HepG2 (cell line): ENCODE measurements around the gene MPG. TPM values are rescaled to one million over a fixed set of nuclear protein-coding genes. Genes with fewer than 3 reads are reported as not detected.

Source experiments
- ATAC-seq: fragments of 200-7000 bp; cut with Tn5 transposase; 3 replicates; pipeline ENCODE4 v1.9.1; 2020; ENCODE audit warnings: mild to moderate bottlenecking, moderate library complexity
- BruUV-seq: library from RNA; stranded (reverse); fragments of 400-500 nt; replicated peaks from 2 replicates; lab custom pipeline; 2021; lab: Mats Ljungman, UMichigan
- CTCF ChIA-PET: fragments of 300-600 bp; formaldehyde crosslinking; extraction: SDS; loops from one replicate; lab custom pipeline; 2021; ENCODE audit warnings: low total read pairs, inconsistent platforms, low intra/inter-chr PET ratio; lab: Yijun Ruan, JAX
- POLR2A ChIA-PET: fragments of 350-600 bp; sonication (Branson Sonifier 250); formaldehyde crosslinking; loops from one replicate; lab custom pipeline; 2020; ENCODE audit warnings: antibody characterized with exemption, inconsistent platforms; lab: Yijun Ruan, JAX
- DNase-seq: peaks from one replicate; pipeline ENCODE4 v3.0.0-alpha.2; 2015; ENCODE audit warnings: low spot score
- FAIRE-seq: peaks from 3 replicates; lab custom pipeline; 2011; peaks lifted over from hg19 to GRCh38; lab: Jason Lieb, UNC
- H2AFZ ChIP-seq: one replicate; pipeline ENCODE4 v1.6.1; 2011; ENCODE audit warnings: low read length, inconsistent platforms
- H3K27ac ChIP-seq: fragments of 300-600 bp; 3 replicates; pipeline ENCODE4 v1.8.0; 2011; ENCODE audit warnings: mixed run types, mild to moderate bottlenecking, mixed read lengths, low read length, inconsistent platforms; ENCODE audit not compliant: insufficient read depth; ENCODE audit errors: extremely low read length
- H3K27me3 ChIP-seq, 2 experiments: fragments of 200-600 bp in 1 of 2; 2 replicates in 1 of 2; 3 replicates in 1 of 2; pipeline versions ENCODE4 v1.6.0 to v1.8.0; 2011; ENCODE audit warnings: low read length in 2 of 2, mild to moderate bottlenecking in 2 of 2, moderate library complexity in 2 of 2, inconsistent platforms in 1 of 2; ENCODE audit not compliant: insufficient read depth in 2 of 2, control insufficient read depth in 1 of 2
- H3K36me3 ChIP-seq, 2 experiments: fragments of 200-600 bp in 1 of 2; replicated peaks in 1 of 2; 2 replicates in 1 of 2; 3 replicates in 1 of 2; pipeline versions ENCODE4 v1.5.1 to v1.8.0; 2011; ENCODE audit warnings: low read length in 2 of 2, inconsistent platforms in 1 of 2; ENCODE audit not compliant: insufficient read depth in 2 of 2, control insufficient read depth in 1 of 2
- H3K4me1 ChIP-seq: 2 replicates; pipeline ENCODE4 v1.5.1; 2012; ENCODE audit warnings: low read length, inconsistent platforms; ENCODE audit not compliant: insufficient read depth
- H3K4me2 ChIP-seq: 2 replicates; pipeline ENCODE4 v1.6.0; 2011; ENCODE audit warnings: low read depth, low read length, inconsistent platforms
- H3K4me3 ChIP-seq, 3 experiments: fragments of 200-600 bp in 1 of 3; sonication (generic), shearing (Covaris generic) in 1 of 3; replicated peaks in 1 of 3; 2 replicates each; pipeline ENCODE4 v1.5.1; 2011 to 2016; ENCODE audit warnings: low read length in 3 of 3, inconsistent platforms in 2 of 3, low read depth in 2 of 3, mild to moderate bottlenecking in 2 of 3, control low read depth in 1 of 3, mixed read lengths in 1 of 3; ENCODE audit not compliant: insufficient read depth in 1 of 3
- H3K79me2 ChIP-seq: one replicate; pipeline ENCODE4 v1.6.1; 2011; ENCODE audit warnings: low read length, inconsistent platforms; ENCODE audit not compliant: insufficient read depth
- H3K9ac ChIP-seq: 2 replicates; pipeline ENCODE4 v1.6.0; 2011; ENCODE audit warnings: mild to moderate bottlenecking, low read depth, low read length, inconsistent platforms; ENCODE audit not compliant: insufficient read depth
- H3K9me3 ChIP-seq: 2 replicates; pipeline ENCODE4 v1.5.1; 2012; ENCODE audit warnings: mild to moderate bottlenecking, low read length
- H4K20me1 ChIP-seq: 2 replicates; pipeline ENCODE4 v1.6.0; 2011; ENCODE audit warnings: inconsistent platforms, mild to moderate bottlenecking, low read length, moderate library complexity; ENCODE audit not compliant: insufficient read depth
- AGO2 ChIP-seq: fragments of 200-400 bp; formaldehyde crosslinking; optimal IDR thresholded peaks from 2 replicates; pipeline ENCODE3; 2017; ENCODE audit warnings: mild to moderate bottlenecking, low read depth, low read length, moderate library complexity
- FIP1L1 ChIP-seq: fragments of 200-400 bp; formaldehyde crosslinking; IDR thresholded peaks from 2 replicates; pipeline ENCODE4 v1.6.1; 2018; ENCODE audit warnings: low read depth, mild to moderate bottlenecking, low read length, moderate library complexity, borderline replicate concordance; ENCODE audit not compliant: insufficient read depth
- KDM1A ChIP-seq: IDR thresholded peaks from 2 replicates; pipeline ENCODE4 v1.6.1; 2016; ENCODE audit warnings: missing compliant biosample characterization
- MAFF ChIP-seq: IDR thresholded peaks from 2 replicates; pipeline ENCODE4 v1.6.1; 2011; ENCODE audit warnings: low read depth, low read length, improper control_type of control experiment
- NBN ChIP-seq: fragments of 450-650 bp; conservative IDR thresholded peaks from 2 replicates; pipeline ENCODE4 v1.6.1; 2017
- PAWR ChIP-seq: sonication (generic); formaldehyde crosslinking; IDR thresholded peaks from 2 replicates; pipeline ENCODE4 v1.4.0; 2020; ENCODE audit warnings: missing genetic modification reagents, mild to moderate bottlenecking, borderline replicate concordance
- POLR2G ChIP-seq: fragments of 200-400 bp; formaldehyde crosslinking; IDR thresholded peaks from 2 replicates; pipeline ENCODE4 v1.6.1; 2018; ENCODE audit warnings: mild to moderate bottlenecking, low read depth, low read length, moderate library complexity
- RBFOX2 ChIP-seq: fragments of 200-400 bp; formaldehyde crosslinking; IDR thresholded peaks from 2 replicates; pipeline ENCODE4 v1.6.1; 2017; ENCODE audit warnings: low read depth, mild to moderate bottlenecking, low read length
- SNRNP70 ChIP-seq: fragments of 200-400 bp; formaldehyde crosslinking; IDR thresholded peaks from 2 replicates; pipeline ENCODE4 v1.6.1; 2017; ENCODE audit warnings: mild to moderate bottlenecking, low read depth, low read length, moderate library complexity
- ZNF431 ChIP-seq: sonication (generic); formaldehyde crosslinking; IDR thresholded peaks from 2 replicates; pipeline ENCODE4 v1.9.0; 2022; ENCODE audit warnings: missing genetic modification reagents, low read depth, mild to moderate bottlenecking, borderline replicate concordance
- WGBS: methylation state at CpG from one replicate; pipeline ENCODE4 v1.1.6; 2017; ENCODE audit warnings: low lambda C conversion rate; 5-methylcytosine and 5-hydroxymethylcytosine counted together
- in situ Hi-C: cut with HindIII; loops from 2 replicates; pipeline ENCODE4 v1.10.0; 2017; ENCODE audit warnings: low pct_unique_long_range_greater_than_20kb; ENCODE audit not compliant: extremely low pct_ligation_motif_present
- intact Hi-C: fragments of 100-400 bp; cut with micrococcal nuclease; formaldehyde crosslinking; loops from one replicate; pipeline ENCODE4 v1.10.0; 2022; ENCODE audit not compliant: unreplicated experiment
- polyA plus RNA-seq, 8 experiments: library from polyadenylated mRNA; depleted of rRNA in 3 of 8; stranded (reverse) in 7 of 8; unstranded in 1 of 8; fragments of >200 nt; fragmentation: Illumina TruSeq in 4 of 8; extraction: Trizol in 4 of 8; gene quantifications; 2 replicates each; pipeline versions ENCODE4 v1.2.1 to v1.2.3, GENCODE V29; 2011 to 2016; ENCODE audit warnings: low read depth in 4 of 8, missing spikeins in 1 of 8, mixed read lengths in 1 of 8; ENCODE audit not compliant: insufficient read depth in 1 of 8
- total RNA-seq, 5 experiments: library from RNA; depleted of rRNA; stranded (reverse); fragments of >200 nt; fragmentation: Illumina TruSeq; extraction: Trizol; gene quantifications; 2 replicates each; pipeline ENCODE4 v1.2.3, GENCODE V29; 2016; ENCODE audit warnings: low read depth in 1 of 5
- TF ChIP-seq, protein P1 (sequence below): sonication (generic); formaldehyde crosslinking; IDR thresholded peaks from 2 replicates; pipeline ENCODE4 v1.4.0; 2020; ENCODE audit warnings: missing genetic modification reagents

Gene MPG
- total and polyA plus RNA-seq, 2 of the 13 experiments (the other 11 are each of a cell fraction or from before 2014, with no cell fraction given) = 59.1 to 62.5 TPM

DNA sequence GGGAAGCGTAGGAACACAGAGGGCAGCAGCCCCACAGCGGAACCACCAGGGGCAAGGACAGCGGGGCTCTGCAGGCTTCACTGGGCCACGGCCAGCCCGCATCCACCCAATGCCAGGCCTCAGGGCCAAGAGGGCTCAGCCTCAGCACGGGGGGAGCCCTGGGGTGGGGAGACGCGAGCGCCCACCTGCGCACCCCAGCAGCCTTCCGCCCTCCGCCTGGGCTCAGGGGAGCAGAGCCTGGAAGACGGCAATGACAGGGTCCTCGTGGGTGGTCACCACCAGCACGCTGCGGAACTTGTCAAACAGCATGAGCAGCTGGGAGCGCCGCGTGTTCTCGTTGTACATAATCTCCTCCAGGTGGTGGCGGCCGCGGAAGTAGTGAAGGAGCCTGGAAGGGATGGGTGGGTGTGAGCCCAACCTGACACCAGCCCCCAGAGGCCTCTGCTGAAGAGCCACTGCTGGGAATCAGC is 8.5 kb downstream of the MPG start:
- H3K4me1 ChIP-seq = no peaks in the 10 kb centered on the region
- H2AFZ ChIP-seq = no peak overlapping the region
- no peak overlapping the region for H3K9ac ChIP-seq
- H3K36me3 ChIP-seq = peaks cover 18 to 29% of the 10 kb centered on the region in 2 experiments; a peak in 4 of 5 replicates
- ChIA-PET POLR2A (no interaction called here), CTCF (no interaction called here)
- H3K4me2 ChIP-seq = no peak overlapping the region
- no peaks in the 10 kb centered on the region for H3K27me3 ChIP-seq
- BruUV-seq = no TSS peak
- no peak overlapping the region for H3K27ac ChIP-seq
- DNase-seq = no peak
- in situ Hi-C loops (no loop called here), intact Hi-C loops (no loop called here)
- H3K9me3 ChIP-seq = no peaks in the 10 kb centered on the region
- 98% methylated on average over 11 of the region's 23 CpGs for WGBS
- no peaks in the 10 kb centered on the region for H3K79me2 ChIP-seq
- TF ChIP-seq FIP1L1 (no peak), PAWR (CRISPR knock-in tag) (no peak), MAFF (no peak), AGO2 (peak; percentile 74), RBFOX2 (peak; percentile 73), ZNF431 (CRISPR knock-in tag) (no peak), NBN (no peak), POLR2G (peak; percentile 12; the same call in 1 of the 2 replicates), SNRNP70 (no peak), KDM1A (no peak)
- TF ChIP-seq, protein P1, sequence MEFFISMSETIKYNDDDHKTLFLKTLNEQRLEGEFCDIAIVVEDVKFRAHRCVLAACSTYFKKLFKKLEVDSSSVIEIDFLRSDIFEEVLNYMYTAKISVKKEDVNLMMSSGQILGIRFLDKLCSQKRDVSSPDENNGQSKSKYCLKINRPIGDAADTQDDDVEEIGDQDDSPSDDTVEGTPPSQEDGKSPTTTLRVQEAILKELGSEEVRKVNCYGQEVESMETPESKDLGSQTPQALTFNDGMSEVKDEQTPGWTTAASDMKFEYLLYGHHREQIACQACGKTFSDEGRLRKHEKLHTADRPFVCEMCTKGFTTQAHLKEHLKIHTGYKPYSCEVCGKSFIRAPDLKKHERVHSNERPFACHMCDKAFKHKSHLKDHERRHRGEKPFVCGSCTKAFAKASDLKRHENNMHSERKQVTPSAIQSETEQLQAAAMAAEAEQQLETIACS = no peak
- ATAC-seq = no peak
- FAIRE-seq = no peak
- no peaks in the 10 kb centered on the region for H4K20me1 ChIP-seq
- H3K4me3 ChIP-seq = no peak overlapping the region
